Neural cell (in vitro differentiated cells): ENCODE results near the gene CFHR4. TPM values are rescaled to one million over a fixed set of nuclear protein-coding genes. Genes with fewer than 3 reads are reported as not detected.

Experiments used
- H2AFZ ChIP-seq: fragments of 200-600, 300-800 bp; sonication (generic), shearing (Covaris generic); 2 replicates; pipeline ENCODE4 v1.6.0; 2014; ENCODE audit warnings: low read depth, mild to moderate bottlenecking, antibody characterized with exemption, low read length, moderate library complexity
- H3F3A ChIP-seq: fragments of 200-600 bp; shearing (Covaris generic); 2 replicates; pipeline ENCODE4 v1.6.1; 2016; ENCODE audit warnings: mild to moderate bottlenecking, moderate library complexity, mixed read lengths, antibody characterized with exemption, low read length; ENCODE audit not compliant: insufficient read depth, poor library complexity, severe bottlenecking
- H3K27ac ChIP-seq: fragments of 200-600, 300-800 bp; sonication (generic), shearing (Covaris generic); 2 replicates; pipeline ENCODE4 v1.5.1; 2014; ENCODE audit warnings: mild to moderate bottlenecking, low read length, moderate library complexity
- H3K27me3 ChIP-seq: fragments of 300-800, 200-600 bp; sonication (generic), shearing (Covaris generic); 2 replicates; pipeline ENCODE4 v1.6.0; 2014; ENCODE audit warnings: mild to moderate bottlenecking, low read depth, low read length, moderate library complexity; ENCODE audit not compliant: insufficient read depth
- H3K36me3 ChIP-seq: fragments of 300-800, 200-600 bp; sonication (generic), shearing (Covaris generic); 2 replicates; pipeline ENCODE4 v1.5.1; 2014; ENCODE audit warnings: mild to moderate bottlenecking, antibody characterized with exemption, low read length, moderate library complexity; ENCODE audit not compliant: insufficient read depth
- H3K4me2 ChIP-seq: fragments of 300-800, 200-600 bp; sonication (generic), shearing (Covaris generic); 2 replicates; pipeline ENCODE4 v1.6.0; 2014; ENCODE audit warnings: mild to moderate bottlenecking, low read length
- H3K4me3 ChIP-seq: fragments of 300-800, 200-600 bp; sonication (generic), shearing (Covaris generic); 2 replicates; pipeline ENCODE4 v1.5.1; 2014; ENCODE audit warnings: mild to moderate bottlenecking, low read length, moderate library complexity
- H3K79me2 ChIP-seq: fragments of 200-600 bp; shearing (Covaris generic); replicated peaks from 2 replicates; pipeline ENCODE4 v1.6.0; 2014; ENCODE audit warnings: mild to moderate bottlenecking, low read length, moderate library complexity; ENCODE audit not compliant: insufficient read depth
- H3K9ac ChIP-seq: fragments of 300-800, 200-600 bp; sonication (generic), shearing (Covaris generic); 2 replicates; pipeline ENCODE4 v1.6.1; 2016; ENCODE audit warnings: mild to moderate bottlenecking, low read length, mixed read lengths
- H3K9me2 ChIP-seq: fragments of 200-600 bp; shearing (Covaris generic); 2 replicates; pipeline ENCODE4 v1.6.1; 2016; ENCODE audit warnings: mild to moderate bottlenecking, low read length, mixed read lengths; ENCODE audit not compliant: insufficient read depth
- H3K9me3 ChIP-seq: fragments of 200-600, 300-800 bp; sonication (generic), shearing (Covaris generic); 2 replicates; pipeline ENCODE4 v1.6.1; 2016; ENCODE audit warnings: mild to moderate bottlenecking, mixed run types, low read length, moderate library complexity, mixed read lengths
- H4K20me1 ChIP-seq: fragments of 200-600 bp; shearing (Covaris generic); 2 replicates; pipeline ENCODE4 v1.6.1; 2016; ENCODE audit warnings: mild to moderate bottlenecking, mixed run types; ENCODE audit not compliant: insufficient read depth
- EP300 ChIP-seq: fragments of 450-650 bp; conservative IDR thresholded peaks from 2 replicates; pipeline ENCODE4 v1.6.1; 2014; ENCODE audit warnings: antibody characterized with exemption, mild to moderate bottlenecking, moderate library complexity; ENCODE audit not compliant: poor library complexity, severe bottlenecking
- EZH2 ChIP-seq: fragments of 200-600, 300-800 bp; shearing (Covaris generic), sonication (generic); IDR thresholded peaks from 2 replicates; pipeline ENCODE4 v1.6.1; 2014; ENCODE audit warnings: antibody characterized with exemption, low read length, borderline replicate concordance, mild to moderate bottlenecking; ENCODE audit not compliant: insufficient read depth, poor library complexity, severe bottlenecking
- MXI1 ChIP-seq: fragments of 450-650 bp; conservative IDR thresholded peaks from 2 replicates; pipeline ENCODE4 v1.6.1; 2014; ENCODE audit warnings: antibody characterized with exemption, mild to moderate bottlenecking; ENCODE audit not compliant: poor library complexity, severe bottlenecking
- POLR2AphosphoS5 ChIP-seq: IDR thresholded peaks from 2 replicates; pipeline ENCODE4 v1.6.1; 2012
- RAD21 ChIP-seq: fragments of 450-650 bp; conservative IDR thresholded peaks from 2 replicates; pipeline ENCODE4 v1.6.1; 2014; ENCODE audit warnings: antibody characterized with exemption, mild to moderate bottlenecking, moderate library complexity
- SMC3 ChIP-seq: fragments of 450-650 bp; conservative IDR thresholded peaks from 2 replicates; pipeline ENCODE4 v1.6.1; 2014; ENCODE audit warnings: antibody characterized with exemption, mild to moderate bottlenecking, moderate library complexity; ENCODE audit not compliant: poor library complexity
- TAF1 ChIP-seq: IDR thresholded peaks from 2 replicates; pipeline ENCODE4 v1.6.1; 2012; ENCODE audit warnings: low read depth
- polyA plus RNA-seq: library from polyadenylated mRNA; depleted of rRNA; stranded (reverse); fragments of >200 nt; gene quantifications from 2 replicates; pipeline ENCODE4 v1.2.3, GENCODE V29; 2014
- TF ChIP-seq, protein P1 (sequence below): IDR thresholded peaks from 2 replicates; pipeline ENCODE4 v1.6.1; 2012; ENCODE audit warnings: borderline replicate concordance
- TF ChIP-seq, protein P2 (sequence below): fragments of 450-650 bp; IDR thresholded peaks from 2 replicates; pipeline ENCODE4 v1.5.1; 2014; ENCODE audit warnings: antibody characterized with exemption, mild to moderate bottlenecking, moderate library complexity; ENCODE audit not compliant: poor library complexity, severe bottlenecking

CFHR4 gene
- polyA plus RNA-seq, 1 donor from 2014 or later = not detected

- H3K4me3 ChIP-seq = no peak overlapping the region
- no peaks in the 10 kb centered on the region for H4K20me1 ChIP-seq
- no peaks in the 10 kb centered on the region for H3F3A ChIP-seq
- no peaks in the 10 kb centered on the region for H3K9me3 ChIP-seq
- H3K36me3 ChIP-seq = no peaks in the 10 kb centered on the region
- H3K9ac ChIP-seq = no peak overlapping the region
- TF ChIP-seq, protein P1, sequence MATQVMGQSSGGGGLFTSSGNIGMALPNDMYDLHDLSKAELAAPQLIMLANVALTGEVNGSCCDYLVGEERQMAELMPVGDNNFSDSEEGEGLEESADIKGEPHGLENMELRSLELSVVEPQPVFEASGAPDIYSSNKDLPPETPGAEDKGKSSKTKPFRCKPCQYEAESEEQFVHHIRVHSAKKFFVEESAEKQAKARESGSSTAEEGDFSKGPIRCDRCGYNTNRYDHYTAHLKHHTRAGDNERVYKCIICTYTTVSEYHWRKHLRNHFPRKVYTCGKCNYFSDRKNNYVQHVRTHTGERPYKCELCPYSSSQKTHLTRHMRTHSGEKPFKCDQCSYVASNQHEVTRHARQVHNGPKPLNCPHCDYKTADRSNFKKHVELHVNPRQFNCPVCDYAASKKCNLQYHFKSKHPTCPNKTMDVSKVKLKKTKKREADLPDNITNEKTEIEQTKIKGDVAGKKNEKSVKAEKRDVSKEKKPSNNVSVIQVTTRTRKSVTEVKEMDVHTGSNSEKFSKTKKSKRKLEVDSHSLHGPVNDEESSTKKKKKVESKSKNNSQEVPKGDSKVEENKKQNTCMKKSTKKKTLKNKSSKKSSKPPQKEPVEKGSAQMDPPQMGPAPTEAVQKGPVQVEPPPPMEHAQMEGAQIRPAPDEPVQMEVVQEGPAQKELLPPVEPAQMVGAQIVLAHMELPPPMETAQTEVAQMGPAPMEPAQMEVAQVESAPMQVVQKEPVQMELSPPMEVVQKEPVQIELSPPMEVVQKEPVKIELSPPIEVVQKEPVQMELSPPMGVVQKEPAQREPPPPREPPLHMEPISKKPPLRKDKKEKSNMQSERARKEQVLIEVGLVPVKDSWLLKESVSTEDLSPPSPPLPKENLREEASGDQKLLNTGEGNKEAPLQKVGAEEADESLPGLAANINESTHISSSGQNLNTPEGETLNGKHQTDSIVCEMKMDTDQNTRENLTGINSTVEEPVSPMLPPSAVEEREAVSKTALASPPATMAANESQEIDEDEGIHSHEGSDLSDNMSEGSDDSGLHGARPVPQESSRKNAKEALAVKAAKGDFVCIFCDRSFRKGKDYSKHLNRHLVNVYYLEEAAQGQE = no peak
- TF ChIP-seq, protein P2, sequence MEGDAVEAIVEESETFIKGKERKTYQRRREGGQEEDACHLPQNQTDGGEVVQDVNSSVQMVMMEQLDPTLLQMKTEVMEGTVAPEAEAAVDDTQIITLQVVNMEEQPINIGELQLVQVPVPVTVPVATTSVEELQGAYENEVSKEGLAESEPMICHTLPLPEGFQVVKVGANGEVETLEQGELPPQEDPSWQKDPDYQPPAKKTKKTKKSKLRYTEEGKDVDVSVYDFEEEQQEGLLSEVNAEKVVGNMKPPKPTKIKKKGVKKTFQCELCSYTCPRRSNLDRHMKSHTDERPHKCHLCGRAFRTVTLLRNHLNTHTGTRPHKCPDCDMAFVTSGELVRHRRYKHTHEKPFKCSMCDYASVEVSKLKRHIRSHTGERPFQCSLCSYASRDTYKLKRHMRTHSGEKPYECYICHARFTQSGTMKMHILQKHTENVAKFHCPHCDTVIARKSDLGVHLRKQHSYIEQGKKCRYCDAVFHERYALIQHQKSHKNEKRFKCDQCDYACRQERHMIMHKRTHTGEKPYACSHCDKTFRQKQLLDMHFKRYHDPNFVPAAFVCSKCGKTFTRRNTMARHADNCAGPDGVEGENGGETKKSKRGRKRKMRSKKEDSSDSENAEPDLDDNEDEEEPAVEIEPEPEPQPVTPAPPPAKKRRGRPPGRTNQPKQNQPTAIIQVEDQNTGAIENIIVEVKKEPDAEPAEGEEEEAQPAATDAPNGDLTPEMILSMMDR = no peak
- no peak for TF ChIP-seq EZH2
- no peak for TF ChIP-seq TAF1
- no peak for TF ChIP-seq POLR2AphosphoS5
- no peak for TF ChIP-seq RAD21
- TF ChIP-seq EP300 = no peak
- TF ChIP-seq SMC3 = no peak
- TF ChIP-seq MXI1 = no peak
- H3K27me3 ChIP-seq = no peaks in the 10 kb centered on the region
- H3K27ac ChIP-seq = no peak overlapping the region
- no peaks in the 10 kb centered on the region for H3K79me2 ChIP-seq
- H3K9me2 ChIP-seq = no peaks in the 10 kb centered on the region
- no peak overlapping the region for H2AFZ ChIP-seq
- no peak overlapping the region for H3K4me2 ChIP-seq
Observed at GRCh38 chr1:196858811-196859210, 29.0 kb upstream of the CFHR4 start.

GRCh38 chr1:196860323-196860884 lies 27.4 kb upstream of the CFHR4 start:
- H4K20me1 ChIP-seq = no peaks in the 10 kb centered on the region
- no peak overlapping the region for H3K9ac ChIP-seq
- no peak overlapping the region for H3K27ac ChIP-seq
- H3K4me2 ChIP-seq = no peak overlapping the region
- no peaks in the 10 kb centered on the region for H3K79me2 ChIP-seq
- H3K36me3 ChIP-seq = no peaks in the 10 kb centered on the region
- no peaks in the 10 kb centered on the region for H3F3A ChIP-seq
- H2AFZ ChIP-seq = no peak overlapping the region
- H3K27me3 ChIP-seq = no peaks in the 10 kb centered on the region
- H3K9me2 ChIP-seq = no peaks in the 10 kb centered on the region
- TF ChIP-seq SMC3 = no peak
- TF ChIP-seq EP300 = no peak
- TF ChIP-seq TAF1 = no peak
- TF ChIP-seq, protein P2 = no peak
- TF ChIP-seq EZH2 = no peak
- TF ChIP-seq MXI1 = no peak
- no peak for TF ChIP-seq RAD21
- TF ChIP-seq POLR2AphosphoS5 = no peak
- TF ChIP-seq, protein P1 = no peak
- no peak overlapping the region for H3K4me3 ChIP-seq
- no peaks in the 10 kb centered on the region for H3K9me3 ChIP-seq
